DND-41 (cell line): ENCODE results near the gene SLC1A3.

Source experiments
- CTCF ChIP-seq: IDR thresholded peaks from 2 replicates; pipeline ENCODE4 v1.5.1; 2012; ENCODE audit warnings: borderline replicate concordance, low read length, moderate library complexity, mild to moderate bottlenecking; ENCODE audit not compliant: poor library complexity, severe bottlenecking; ENCODE audit errors: extremely low read depth
- EZH2 ChIP-seq: IDR thresholded peaks from 3 replicates; pipeline ENCODE4 v1.6.1; 2012; ENCODE audit warnings: borderline replicate concordance, low read depth, mild to moderate bottlenecking, moderate library complexity, low read length, inconsistent platforms; ENCODE audit not compliant: severe bottlenecking

- TF ChIP-seq CTCF (no peak), EZH2 (no peak)
These were observed 87.9 kb downstream of the SLC1A3 start for GRCh38 chr5:36694351-36694750.
